Activated CD8-positive, alpha-beta memory T cell treated with anti-CD3 and anti-CD28 coated beads, Interleukin-2, amount 50 U/mL, for 1 hour (primary cell): ENCODE measurements around the gene CACNA1D.

Experiments
- DNase-seq: peaks from one replicate; pipeline ENCODE4 v3.0.0-alpha.2; 2020; ENCODE audit errors: extremely low read depth

Gene CACNA1D

DNA sequence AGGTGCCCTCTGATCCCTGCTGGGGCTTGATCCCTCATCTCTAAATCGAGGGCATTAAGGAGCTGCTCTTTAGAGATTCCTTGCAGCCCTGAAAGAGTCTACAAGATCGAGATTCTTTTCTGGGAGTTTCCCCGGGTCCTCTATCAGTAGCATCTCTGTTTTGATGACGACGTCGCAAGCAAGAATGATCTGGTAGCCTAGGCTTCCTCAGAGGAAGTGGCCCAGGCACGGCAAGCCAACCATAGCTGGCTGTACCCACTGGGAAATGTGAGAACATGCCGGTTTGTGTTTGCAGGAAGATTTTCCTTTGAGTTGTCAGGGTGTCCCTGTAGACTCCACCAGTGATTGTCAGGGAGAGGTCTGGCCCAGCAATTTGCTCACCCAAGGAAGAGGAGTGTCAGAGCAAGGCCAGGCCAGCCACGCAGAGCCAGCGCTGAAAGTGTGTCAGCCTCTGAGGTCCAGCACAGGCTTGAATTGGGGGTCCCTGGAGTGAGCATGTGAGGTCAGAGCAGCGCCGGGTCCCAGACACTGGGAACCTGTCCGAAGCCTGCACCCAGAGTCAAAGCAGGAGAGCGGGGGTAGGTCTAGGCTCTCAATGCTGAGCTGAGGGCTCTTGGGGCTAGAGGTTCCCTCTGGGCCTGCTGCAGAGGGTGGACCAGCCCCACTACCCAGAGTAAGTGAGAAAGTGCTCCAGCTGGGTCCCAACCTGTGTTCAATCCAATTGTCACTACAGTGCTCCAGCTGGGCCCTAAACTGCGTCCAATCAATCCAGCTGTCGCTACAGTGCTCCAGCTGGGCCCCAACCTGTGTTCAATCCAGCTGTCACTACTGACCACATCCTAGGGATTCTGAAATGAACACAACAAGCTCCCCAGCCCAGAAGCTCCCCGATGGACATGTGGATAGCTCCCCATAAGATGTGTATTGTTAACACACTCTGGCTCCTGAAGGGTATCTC lies 256.1 kb downstream of the CACNA1D start:
- DNase-seq: no peak

DNA sequence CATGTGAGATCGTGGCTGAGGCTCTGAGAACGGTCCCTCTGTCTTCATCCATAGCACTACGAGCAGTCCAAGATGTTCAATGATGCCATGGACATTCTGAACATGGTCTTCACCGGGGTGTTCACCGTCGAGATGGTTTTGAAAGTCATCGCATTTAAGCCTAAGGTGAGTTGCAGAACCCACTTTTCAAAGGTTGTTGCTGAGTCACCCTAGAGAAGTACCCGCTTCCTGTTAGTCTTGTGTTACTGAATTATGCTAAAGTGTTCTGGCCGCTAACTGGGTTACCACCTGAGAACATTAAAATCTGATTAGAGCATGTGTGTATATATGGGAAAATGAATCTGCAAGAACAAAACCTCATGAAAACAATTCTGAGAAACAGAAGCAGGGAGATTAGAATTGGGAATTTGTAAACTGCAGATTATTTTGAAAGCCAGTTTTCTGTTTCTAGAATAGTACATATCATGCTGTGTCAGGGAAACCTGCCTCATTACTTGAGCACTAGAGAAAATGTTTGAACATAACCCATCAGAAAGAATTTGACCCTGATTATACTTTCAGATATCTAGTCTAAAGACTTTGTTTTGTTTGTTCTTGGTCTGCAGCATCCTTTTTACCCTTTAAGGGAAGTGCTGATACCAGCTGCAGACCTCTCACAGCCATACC lies 259.2 kb downstream of the CACNA1D start:
- DNase-seq: no peak

DNA sequence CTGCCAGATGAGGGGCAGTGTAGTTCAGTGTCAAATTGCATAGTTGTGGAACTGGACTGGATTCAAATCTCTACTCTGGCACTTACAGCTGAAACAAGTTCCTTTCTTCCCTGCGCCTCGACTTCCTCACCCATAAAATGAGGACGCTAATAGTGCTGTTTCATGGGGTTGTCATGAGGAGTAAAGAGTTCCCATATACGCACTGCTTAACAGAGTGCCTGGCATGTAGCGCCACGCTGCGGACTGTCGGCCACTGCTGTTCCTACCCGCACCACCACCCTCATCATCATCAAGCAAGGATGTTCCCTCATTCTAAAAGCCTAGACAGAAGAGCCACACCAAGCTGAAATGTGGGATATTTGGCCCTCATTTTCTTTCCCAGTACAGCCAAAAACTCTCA lies 259.9 kb downstream of the CACNA1D start:
- no peak for DNase-seq

DNA sequence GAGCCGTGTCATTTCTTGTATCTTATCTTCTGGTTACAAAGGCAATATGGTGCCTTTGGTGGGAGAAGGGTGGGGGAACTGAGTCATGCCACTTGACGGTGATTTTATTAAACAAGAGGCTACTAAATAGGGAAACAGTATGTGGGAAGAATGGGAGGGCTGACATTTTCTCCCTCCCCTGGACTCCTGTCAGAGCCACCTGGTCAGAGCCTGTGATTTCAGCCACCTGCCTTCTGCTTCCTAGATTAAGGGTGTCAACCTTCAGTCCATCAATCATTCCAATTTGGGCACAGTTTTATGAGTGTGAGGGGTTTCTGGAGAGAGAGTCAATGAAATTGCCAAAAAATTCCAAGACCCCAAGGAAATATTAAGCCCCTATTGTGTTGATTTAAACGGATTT lies 264.4 kb downstream of the CACNA1D start:
- no peak for DNase-seq

DNA sequence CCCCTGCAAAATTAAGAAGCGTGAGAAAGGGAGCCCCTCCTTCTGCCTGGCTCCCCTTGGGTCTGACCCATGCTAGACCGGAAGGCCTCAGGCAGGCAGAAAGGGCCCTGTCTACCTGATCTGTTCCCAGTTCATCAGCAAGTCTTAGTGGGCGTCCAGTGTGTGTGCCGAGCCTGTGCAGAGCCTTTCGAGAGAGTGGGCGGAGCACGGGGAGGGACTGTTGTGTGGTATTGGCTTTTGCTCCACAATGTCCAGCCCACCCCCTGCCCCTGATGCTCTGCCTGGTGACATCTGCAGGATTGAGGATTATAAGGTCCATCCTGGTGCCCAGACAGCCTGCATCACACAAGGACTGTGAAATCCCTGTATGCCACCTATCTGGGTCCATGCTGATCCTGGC lies 268.9 kb downstream of the CACNA1D start:
- DNase-seq: no peak

DNA sequence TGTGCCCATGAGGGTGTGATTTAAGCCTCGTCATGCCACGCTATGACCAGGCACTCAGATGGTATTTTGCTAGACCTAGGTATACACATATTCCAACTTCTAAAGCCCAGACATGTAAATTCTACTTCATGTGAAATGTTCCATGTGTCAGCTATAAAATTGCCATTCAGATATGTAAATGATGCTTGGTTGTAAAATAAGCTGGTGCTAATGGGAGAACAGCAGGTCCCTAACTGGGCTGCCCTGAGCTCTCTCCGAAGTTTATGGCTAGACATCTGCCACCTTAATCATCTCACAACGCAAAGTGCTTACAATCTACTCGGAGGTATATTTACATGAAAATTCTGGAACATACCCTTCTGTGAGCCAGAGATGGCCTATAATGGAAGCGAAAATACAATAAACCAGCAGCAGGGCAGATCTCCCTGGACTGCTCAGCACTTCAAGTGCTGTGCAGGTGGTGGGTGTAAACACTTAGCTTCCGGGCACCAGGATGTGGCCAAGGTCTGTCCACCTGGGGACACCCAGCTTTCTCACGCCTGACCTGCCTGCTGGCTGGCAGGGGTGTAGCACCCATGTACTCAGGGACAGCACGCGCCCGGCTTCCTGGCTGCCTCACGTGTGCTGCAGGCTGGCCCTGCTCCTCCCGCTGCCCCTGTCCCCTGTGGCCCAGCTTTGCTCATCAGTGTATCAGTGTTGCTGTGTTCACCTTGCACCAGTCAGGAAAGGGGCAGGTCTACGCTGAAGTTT lies 269.8 kb downstream of the CACNA1D start:
- no peak for DNase-seq

DNA sequence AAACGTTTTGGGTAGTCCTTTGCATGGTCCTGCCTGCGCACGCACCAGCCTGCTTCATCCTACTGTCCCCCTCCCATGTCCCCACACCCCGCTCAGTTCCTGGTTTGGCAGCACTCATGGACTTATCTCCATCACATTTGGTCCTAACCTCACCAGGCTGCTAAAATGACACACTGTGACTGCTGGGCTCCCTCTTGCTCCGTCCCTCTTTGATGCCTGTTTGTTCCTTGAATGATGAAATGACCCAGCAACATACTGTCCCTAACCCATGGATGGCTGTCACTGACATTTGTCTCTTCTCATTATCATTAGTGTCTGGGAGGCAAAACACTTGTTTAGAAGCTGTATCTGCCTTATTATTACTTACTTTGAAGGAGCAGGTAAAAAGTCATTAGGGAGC lies 271.3 kb downstream of the CACNA1D start:
- DNase-seq: no peak

DNA sequence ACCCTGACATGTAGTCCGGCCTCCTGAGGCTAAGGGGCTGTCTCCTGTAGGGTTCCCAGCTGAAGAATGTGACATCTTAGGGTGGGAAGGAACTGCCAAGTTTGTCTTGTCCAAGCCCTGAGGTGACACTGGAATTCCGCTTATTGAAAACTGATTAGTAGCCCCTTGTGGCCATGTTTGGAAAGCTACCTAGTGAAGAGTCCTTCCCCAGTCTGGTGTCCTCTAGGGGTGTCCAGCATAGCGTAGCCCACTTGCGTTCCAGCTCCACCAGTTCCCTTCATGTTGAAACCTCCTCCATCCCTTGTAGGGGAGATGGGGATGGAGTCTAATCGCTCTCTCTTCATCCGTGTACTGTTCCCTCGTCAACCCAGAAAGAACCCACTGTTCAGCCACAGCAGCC lies 272.3 kb downstream of the CACNA1D start:
- no peak for DNase-seq

DNA sequence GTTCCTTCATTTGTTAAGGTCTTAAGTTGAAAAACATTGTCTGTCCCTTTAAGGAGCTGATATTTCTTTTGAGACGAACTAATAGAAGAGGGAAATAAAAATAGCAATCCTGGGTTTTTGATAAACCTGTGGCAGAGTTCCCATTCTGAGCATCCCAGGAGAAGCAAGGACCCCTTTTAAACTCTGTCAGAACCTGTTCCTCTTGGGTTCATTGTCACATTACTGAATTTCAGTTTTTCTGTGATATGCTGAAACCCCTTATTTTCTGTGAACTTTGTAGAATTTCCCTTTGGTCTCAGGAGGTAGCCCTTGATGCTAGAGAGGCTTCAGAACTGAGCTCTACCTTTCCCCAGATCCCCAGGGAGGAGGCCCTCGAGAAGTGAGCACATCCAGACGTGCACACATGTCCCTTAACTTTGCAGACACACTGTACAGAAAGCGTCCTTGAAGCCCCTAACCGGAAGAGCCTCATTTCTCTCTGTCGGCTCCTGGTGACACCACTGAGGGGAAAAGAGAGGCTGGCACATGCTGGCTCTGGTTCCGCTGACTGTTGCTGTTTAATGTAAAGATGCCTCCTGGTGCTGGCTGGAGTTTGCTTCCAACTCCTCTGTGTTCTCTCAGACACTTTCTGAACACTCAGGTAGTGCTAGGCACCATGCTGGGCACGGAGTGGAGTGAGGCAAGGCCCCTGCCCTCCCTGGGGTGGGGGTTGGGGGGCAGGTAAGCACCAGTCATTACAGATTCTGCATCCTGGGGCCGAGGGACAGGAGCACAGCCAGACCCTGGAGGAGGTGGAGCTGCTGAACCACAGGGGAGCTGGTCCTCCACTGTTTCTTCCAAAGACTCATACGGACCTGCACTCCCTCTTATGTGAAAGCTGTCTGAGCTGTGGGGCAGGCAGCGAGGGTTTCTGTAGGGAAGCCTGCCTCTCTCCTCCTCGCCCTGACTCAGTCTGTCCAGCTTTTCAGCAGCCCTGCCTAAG lies 274.4 kb downstream of the CACNA1D start:
- DNase-seq: no peak

DNA sequence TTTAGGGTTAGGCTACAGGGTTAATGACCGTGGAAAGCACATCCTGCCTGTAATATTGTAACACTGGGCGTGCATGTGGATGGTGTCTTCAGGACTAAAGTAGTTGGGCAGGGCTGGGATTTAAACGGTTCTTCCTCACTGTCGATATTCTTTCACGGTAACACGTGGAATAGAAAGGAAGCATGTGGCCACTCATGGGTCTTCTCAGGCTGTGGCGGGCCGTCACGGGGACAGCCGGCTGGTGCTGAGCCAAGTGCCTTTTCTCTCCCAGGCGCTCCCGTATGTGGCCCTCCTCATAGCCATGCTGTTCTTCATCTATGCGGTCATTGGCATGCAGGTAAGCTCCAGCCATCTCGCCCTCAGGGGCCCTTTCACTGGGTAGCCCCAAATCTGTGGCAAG lies 278.2 kb downstream of the CACNA1D start:
- DNase-seq: no peak

DNA sequence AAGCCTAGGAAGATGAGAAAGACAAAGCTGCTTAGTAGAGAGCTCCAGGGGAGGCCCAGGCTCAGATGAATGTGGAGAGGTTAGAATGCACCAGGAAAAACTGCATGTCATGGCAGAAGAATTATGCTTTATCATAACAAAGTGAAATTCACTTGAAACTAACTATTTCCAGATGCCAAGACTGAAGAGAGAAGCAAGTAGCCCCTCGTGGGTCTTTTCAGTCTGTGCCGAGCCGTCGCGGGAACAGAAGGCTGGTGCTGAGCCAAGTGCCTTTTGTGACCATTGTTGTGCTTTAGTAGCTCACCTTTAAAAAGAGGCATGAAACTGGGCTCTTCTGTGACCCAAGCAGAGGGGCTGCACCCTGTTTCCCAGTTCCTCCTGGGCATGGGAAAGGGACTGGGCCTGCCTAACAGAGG lies 278.6 kb downstream of the CACNA1D start:
- no peak for DNase-seq

DNA sequence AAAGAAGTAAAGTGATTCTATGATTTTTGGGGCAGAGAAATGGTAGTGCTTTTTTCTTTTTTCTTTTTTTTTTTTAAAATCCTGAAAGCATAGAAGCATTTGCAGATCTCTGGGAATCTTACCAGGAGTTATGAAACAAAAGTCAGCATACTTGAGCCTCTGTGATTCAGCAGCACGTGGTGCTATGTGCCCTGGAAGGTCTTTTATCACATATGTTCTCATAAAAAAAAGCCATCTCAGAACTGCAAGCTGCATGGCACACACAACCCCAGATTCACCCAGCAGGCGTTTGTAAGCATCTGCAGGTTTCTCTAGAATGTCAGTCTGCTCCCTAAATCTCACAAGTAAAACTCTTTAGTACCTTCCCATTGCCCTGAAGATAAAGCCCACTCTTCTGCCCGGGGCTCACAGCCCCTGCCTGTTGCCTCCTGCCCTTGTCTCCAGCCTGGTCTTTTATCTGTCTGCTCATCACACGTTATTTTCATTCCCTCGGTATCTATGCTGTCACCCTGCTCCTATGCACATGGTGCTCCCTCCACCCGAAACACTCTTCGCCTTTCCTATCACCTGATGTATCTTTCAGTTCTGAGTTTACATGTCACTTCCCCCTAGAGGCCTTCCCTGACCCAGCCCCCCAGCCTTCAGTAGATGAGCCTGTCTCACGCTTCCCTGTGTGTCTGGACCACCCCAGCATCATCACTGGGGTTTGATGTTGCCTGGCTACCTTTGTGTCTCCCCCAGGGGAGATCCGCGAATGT lies 279.4 kb downstream of the CACNA1D start:
- no peak for DNase-seq

DNA sequence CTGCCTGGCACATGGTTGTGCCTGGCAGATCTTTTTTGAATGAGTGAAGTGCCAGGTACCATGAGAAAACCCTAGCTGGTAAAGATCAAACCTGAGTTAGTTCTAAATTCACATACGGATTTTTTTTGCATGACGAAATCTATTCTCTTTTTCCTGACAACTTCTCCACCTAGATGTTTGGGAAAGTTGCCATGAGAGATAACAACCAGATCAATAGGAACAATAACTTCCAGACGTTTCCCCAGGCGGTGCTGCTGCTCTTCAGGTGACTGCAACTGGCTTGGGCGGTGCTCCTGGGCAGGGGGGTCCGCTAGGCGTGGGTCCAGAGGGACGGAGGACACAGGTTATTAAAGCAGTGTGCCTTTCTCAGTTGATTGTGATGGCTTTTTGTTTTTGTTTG lies 280.0 kb downstream of the CACNA1D start:
- no peak for DNase-seq

DNA sequence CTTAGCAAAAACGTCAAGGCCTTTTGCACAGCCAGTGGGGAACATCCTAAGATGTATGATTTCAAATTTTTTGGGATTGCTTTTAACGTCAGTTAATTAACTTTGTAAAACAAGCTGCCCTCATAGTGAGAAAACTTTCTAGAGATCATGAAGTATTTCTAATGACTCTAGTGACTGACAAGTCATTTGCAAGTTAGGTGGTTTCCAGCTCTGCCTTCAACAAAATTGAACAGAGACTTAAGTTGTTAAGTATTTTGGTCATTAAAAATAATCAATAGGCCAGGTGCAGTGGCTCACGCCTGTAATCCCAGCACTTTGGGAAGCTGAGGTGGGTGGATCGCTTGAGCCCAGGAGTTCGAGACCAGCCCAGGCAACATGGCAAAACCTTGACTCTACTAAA lies 280.6 kb downstream of the CACNA1D start:
- no peak for DNase-seq

DNA sequence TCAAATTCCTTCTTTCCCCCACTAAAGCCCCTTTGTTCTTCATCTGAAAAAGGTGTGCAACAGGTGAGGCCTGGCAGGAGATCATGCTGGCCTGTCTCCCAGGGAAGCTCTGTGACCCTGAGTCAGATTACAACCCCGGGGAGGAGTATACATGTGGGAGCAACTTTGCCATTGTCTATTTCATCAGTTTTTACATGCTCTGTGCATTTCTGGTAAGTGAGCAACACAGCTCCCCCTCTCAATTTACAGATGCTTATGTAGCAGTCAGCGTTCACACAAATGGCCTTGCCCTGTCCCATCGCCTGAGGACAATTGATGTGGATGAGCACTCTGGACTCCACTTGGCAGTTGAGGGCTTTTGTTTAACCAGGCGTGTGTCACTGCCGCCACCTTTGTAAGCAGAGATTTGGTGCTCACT lies 281.4 kb downstream of the CACNA1D start:
- DNase-seq: no peak

DNA sequence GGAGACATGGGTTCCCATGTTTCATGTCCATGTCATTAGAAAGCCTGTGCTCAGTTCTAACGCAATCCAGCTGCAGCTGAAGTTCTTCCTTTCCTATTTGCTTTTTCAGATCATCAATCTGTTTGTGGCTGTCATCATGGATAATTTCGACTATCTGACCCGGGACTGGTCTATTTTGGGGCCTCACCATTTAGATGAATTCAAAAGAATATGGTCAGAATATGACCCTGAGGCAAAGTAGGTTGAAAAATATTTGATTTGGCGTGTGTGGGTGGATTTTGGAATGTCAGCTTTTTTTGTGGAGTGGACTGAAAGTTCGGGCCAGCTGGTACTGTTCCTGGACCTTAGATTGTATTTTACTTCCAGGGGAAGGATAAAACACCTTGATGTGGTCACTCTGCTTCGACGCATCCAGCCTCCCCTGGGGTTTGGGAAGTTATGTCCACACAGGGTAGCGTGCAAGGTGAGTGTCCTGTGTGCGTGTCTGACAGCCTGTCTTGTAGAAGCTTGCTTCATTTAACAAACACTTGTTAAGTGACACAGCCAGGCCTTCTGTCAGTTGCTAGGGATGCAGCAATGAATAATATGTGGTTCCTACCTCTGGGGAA lies 282.2 kb downstream of the CACNA1D start:
- no peak for DNase-seq

DNA sequence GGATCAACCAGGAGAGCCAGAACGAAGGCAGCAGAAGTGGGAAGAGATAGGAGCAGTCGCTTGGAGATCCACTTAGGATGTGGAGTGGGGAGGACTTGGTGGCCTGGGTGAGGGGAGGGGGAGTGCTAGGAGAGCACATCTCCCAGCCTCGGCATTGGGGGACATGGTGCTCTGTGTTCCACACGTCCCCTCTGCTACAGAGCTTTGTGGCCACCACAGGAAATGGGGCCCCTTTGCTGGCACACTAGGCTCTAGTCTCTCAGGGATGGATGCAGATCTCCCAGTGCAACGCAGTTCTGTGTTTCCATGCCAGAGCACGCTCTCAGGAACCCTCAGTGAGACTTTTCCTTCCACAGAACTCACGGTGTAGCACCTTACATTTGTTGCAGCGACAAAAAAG lies 283.1 kb downstream of the CACNA1D start:
- no peak for DNase-seq

DNA sequence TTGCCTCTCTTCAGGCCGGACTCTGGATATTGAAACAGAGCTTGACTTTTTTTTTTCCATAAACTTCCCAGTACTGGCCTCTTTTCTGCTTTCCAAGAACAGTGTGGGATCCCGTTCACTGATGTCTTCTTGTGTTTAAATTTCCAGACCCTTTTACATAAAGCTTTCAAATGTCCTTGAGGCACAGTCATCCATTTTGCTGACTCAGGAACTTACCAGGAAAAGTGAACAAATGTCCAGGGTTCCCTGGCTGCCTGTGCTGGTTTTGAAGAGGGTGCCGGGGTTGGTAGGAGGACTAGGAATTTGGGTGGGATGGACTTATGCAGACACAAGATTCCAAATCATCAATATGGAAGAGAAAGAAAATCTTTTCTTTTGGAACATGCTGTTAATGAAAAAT lies 283.7 kb downstream of the CACNA1D start:
- DNase-seq: no peak

DNA sequence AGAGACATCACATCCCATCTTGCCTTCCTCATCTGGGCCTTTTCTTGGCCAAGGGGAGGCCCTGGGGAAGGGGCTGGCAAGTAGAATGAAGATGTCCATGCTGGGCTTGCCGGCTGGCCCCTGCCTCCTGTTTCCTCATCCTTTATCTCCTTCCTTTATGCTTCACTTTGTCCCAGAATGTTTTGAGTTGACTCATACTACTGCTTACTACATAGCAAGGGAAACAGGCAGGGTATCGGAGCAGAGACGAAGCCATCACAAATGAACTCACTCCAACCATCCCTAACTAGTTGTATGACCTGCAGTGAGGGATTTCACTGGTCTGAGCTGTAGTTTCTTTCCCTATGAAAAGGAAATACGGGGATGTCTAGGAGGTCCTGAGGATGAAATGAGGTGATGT lies 285.8 kb downstream of the CACNA1D start:
- no peak for DNase-seq

DNA sequence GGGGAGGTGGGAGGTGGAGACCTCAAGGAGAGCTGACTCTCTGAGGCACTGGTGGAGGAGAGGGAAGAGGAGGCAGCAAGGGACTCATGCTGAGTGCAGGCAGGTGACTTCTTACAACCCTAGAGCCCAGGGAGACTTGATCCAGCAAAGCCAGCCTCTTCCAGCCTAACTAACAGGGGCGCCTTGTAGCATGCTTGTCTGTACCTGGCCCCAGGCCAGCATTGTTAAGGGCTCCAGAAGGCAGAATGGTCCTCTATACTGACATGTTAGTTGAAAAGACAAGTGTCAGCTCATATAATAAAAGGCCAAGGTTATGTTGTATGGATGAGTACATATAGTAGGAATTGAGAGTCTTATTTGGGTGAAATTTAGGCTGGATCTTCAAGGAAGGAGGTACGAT lies 286.4 kb downstream of the CACNA1D start:
- no peak for DNase-seq
